Left renal cortex interstitium (tissue), 4 donors: ENCODE measurements around the gene KLK5. TPM values are rescaled to one million over a fixed set of nuclear protein-coding genes. Genes with fewer than 3 reads are reported as not detected.
"Not testable (repeated sequence)": the region's sequence is repeated elsewhere in the genome, so short reads cannot be mapped to it uniquely, and the experiment has no call there.

ENCODE experiments used
- DNase-seq, 4 donors: peaks; one replicate each; pipeline ENCODE4 v3.0.0-alpha.2; 2013; ENCODE audit warnings: low read depth in 4 of 4, low spot score in 2 of 4, missing footprints in 1 of 4
- polyA plus RNA-seq, 4 donors: library from polyadenylated mRNA; unstranded; fragments of 120-200 nt; gene quantifications; one replicate each; pipeline ENCODE4 v1.2.1, GENCODE V29; 2013; ENCODE audit not compliant: insufficient read length in 4 of 4

Gene KLK5
- polyA plus RNA-seq, 4 donors = 1.2 to 2.5 (median 1.5) TPM

GRCh38 chr19:50969810-50970209 lies 17.0 kb upstream of the KLK5 start:
- DNase-seq = not testable (repeated sequence)

- DNase-seq = no peak
Observed at GRCh38 chr19:50969413-50969760, 16.5 kb upstream of the KLK5 start, which contains the start of gene KLK6. Gene KLK6, minus strand, starts transcription at chr19:50969591. Its CDS starts 1,487 bp downstream, at chr19:50968104.

- peak in 1 of 4 donors; percentile 38 for DNase-seq
Observed at GRCh38 chr19:50968716-50969412, 16.0 kb upstream of the KLK5 start.

GRCh38 chr19:50967929-50968715 lies 15.3 kb upstream of the KLK5 start:
- peak in 1 of 4 donors; percentile 35 for DNase-seq

DNA sequence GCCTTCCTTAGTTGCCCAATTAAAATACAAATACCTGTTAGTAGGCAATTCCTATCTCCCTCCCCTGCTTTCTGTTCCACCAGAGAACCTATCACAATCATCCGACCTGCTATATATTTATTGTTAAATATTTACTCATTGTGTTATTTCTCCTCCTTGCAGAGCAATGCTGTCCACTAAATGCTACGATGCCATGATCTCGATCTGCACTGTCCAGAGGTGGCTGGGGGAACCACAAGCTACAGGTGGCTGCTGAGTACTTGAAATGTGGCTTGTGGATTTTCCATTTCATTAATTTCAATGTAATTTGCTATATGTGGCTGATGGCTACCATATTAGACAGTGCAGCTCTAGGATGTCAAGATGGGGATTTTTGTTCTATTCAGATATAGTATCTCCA lies 11.4 kb upstream of the KLK5 start:
- DNase-seq = no peak

GRCh38 chr19:50963381-50963780 lies 10.5 kb upstream of the KLK5 start:
- DNase-seq = no peak

GRCh38 chr19:50962245-50962644 lies 9.4 kb upstream of the KLK5 start:
- no peak for DNase-seq

GRCh38 chr19:50959731-50960500 lies 7.1 kb upstream of the KLK5 start:
- DNase-seq = no peak

DNA sequence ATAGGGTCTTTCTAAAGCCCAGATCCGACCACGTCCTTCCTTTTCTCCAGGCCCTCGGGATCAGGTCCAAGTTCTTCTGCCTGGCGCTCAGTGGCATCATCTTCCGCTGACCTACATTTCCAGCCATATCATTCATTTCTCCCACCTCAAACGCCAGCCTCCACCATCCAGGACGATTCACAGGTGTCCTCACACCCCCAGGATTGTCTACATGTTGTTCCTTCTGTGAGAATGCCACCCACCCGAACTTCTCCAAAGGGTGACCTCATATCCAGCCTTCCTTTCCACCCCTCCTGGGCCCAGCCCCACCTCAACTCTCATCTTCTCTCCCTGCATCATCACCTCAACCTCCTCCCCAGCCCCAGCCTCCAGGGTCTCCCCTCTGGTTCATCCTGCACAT lies 4.7 kb upstream of the KLK5 start:
- DNase-seq = no peak

GRCh38 chr19:50949861-50950260 lies 3.0 kb downstream of the KLK5 start:
- DNase-seq = no peak

DNA sequence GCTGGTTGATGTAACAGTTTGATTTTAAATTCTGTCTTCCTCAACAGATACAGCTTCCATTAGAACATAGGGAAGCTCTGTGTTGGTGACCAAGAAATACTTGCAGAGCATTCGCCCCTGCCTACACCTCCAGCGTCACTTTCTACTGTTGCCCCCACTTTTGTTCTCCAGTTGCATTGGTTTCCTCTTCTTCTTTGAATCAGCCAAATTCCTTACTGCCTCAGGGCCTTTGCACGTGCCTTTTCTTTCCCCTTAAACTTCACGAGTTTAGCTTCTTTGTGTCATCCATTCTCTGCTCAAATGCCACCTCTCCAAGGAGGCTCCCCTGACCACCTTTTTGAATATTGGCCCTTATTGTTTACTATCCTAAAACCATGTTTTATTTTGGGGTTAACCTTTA lies 5.7 kb downstream of the KLK5 start:
- DNase-seq = no peak

- DNase-seq = no peak
Observed at GRCh38 chr19:50944795-50945194, 8.0 kb downstream of the KLK5 start.

GRCh38 chr19:50943074-50943828 lies 9.6 kb downstream of the KLK5 start:
- no peak for DNase-seq

DNA sequence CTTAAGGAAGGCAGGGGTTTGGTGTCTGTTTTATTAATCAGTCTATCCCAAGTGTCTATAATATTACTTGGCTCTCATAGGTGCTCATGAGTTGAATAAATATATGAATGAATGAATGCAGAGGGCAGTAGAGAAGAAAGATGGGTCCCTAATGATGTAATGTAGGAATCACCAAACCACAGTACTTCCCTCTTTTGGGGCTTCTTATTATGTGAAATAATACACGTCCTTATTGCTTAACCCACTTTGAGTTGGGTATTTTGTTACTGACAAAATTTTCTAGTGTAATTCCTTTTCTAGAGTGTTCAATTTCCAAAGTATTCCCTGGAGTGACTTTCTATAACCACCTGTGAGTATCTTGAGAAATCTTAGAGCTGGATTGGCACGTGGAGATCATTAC lies 13.2 kb downstream of the KLK5 start:
- DNase-seq = no peak

GRCh38 chr19:50933640-50934039 lies 19.2 kb downstream of the KLK5 start:
- no peak for DNase-seq

DNA sequence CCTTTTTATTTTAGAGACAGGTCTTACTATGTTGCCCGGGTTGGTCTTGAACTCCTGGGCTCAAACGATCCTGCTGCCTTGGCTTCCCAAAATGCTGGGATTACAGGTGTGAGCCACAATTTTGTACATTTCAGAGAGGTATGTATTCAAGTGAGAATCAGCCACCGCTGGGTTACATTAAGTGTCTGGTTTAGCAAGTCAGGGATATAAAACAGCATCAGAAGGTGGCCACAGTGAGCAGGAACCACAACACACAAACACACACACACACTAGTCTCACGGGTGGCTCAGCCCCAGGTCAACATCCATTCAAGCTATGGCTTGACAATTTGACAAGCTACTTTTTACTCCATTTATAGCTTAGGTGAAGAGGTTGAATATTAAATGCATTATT lies 20.2 kb downstream of the KLK5 start:
- DNase-seq = no peak

DNA sequence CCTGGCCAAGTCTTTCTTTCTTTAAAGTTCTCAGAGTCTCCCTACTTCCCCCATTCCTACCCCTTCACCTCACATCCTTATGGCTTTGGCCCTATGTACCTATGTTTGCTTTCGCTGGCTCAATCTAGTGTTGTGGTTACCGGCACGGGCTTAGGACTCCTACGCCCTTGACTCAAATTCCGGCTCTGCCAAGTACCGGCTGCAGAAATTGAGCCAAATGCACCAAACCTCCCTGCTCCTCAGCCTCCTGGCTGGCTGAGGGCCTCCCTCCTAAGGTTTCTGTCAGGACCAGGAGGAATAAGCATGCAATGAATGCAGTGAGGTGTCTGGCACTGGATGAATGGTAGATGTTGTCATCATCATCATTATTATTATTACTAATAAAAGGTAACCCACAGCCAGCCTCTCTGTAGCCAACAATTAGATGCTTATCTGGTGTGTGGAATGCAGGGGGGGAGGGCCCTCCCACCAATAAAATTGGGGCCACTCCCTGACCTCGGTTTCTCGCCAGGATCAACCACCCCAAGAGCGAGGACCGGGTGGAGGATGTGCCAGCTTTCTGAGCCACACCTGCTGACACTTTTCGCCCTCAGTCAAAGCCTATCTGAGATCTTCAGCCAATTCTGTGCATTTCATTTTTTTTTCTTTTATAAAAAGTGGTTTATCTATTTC lies 20.7 kb downstream of the KLK5 start:
- no peak for DNase-seq

GRCh38 chr19:50931023-50931422 lies 21.8 kb downstream of the KLK5 start:
- no peak for DNase-seq

DNA sequence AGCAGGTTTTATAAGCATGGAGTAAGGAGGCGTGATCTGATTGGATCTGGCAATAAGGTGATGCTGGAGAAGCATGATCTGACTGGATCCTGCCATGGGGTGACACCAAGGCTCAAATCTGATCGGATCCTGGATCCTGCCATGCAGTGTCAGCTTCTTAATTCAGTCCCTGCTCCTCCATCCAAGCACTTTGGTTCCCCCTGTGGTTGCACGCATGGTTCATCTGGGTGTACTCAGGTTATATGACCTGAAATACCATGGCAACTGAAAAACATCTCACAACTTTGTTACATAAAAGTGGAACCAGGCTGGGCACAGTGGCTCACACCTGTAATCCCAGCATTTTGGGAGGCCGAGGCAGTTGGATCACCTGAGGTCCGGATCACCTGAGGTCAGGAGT lies 24.0 kb downstream of the KLK5 start:
- no peak for DNase-seq

- DNase-seq = no peak
Observed at GRCh38 chr19:50926144-50926543, 26.7 kb downstream of the KLK5 start.
